ENCODE measurements around the gene FRMPD4. TPM values are rescaled to one million over a fixed set of nuclear protein-coding genes. Genes with fewer than 3 reads are reported as not detected.

The FRMPD4 gene
- total and polyA plus RNA-seq, 2 donors (not counting 3 experiments of a cell fraction or from before 2014, with no cell fraction given): not detected

DNA sequence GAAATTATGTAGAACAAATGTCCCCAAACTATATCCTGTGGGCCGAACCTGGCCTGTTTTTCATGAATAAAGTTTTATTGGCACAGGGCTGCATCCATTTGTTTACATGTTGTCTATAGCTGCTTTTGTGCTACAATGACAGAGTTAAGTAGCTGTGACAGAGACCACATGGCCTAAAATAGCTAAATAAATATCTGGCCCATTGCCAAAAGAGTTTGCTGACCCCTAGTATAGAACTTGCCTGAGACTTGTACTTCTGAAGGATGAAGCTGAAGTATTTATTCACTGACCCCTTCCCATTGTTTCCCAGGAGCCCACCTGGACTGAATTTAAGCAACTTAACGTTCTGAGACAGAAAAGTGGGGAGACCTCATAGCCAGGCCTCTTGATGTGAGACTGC is 325.6 kb downstream of the FRMPD4 start:
- Histone ChIP-seq H3K4me3 (replicated peaks in 1 of 3; ENCODE audit: insufficient read depth in 1 of 3, low read depth in 1 of 3, low read length in 3 of 3) (no peak overlapping the region), H3K9ac (replicated peaks; ENCODE audit: extremely low read depth, insufficient read depth, low read length) (no peak overlapping the region), H3K9me1 (replicated peaks; ENCODE audit: control insufficient read depth, extremely low read depth, insufficient read depth, low read length) (no peaks in the 10 kb centered on the region), H3K27me3 (ENCODE audit: control insufficient read depth in 2 of 2, insufficient read depth in 2 of 2, low read length in 2 of 2) (no peaks in the 10 kb centered on the region), H3K79me2 (ENCODE audit: control insufficient read depth, insufficient read depth, low read length) (no peaks in the 10 kb centered on the region), H4K20me1 (replicated peaks; ENCODE audit: control insufficient read depth, extremely low read depth, insufficient read depth, low read length) (no peaks in the 10 kb centered on the region), H3K27ac (ENCODE audit: insufficient read depth, low read depth, low read length) (no peak overlapping the region), H3K9me3 (replicated peaks; ENCODE audit: control insufficient read depth, insufficient read depth, low read length) (no peaks in the 10 kb centered on the region), H3K4me1 (ENCODE audit: control insufficient read depth, extremely low read depth, insufficient read depth, low read length) (no peaks in the 10 kb centered on the region), H3K36me3 (ENCODE audit: control insufficient read depth in 2 of 2, extremely low read depth in 1 of 2, insufficient read depth in 2 of 2, low read length in 2 of 2) (no peaks in the 10 kb centered on the region), H3K4me2 (ENCODE audit: insufficient read depth, low read length) (no peak overlapping the region), H2AFZ (ENCODE audit: low read depth, low read length) (no peak overlapping the region)
- DNase-seq (ENCODE audit: low read depth, low spot score) (no peak), FAIRE-seq (no peak)
- no TSS peak for BruUV-seq (replicated peaks)
- dilution Hi-C loops (cut with MboI; ENCODE audit: extremely low pct_ligation_motif_present, low sequenced_read_pairs) (no loop called here), intact Hi-C loops (cut with micrococcal nuclease) (no loop called here)
- CTCF ChIA-PET: no interaction called here
- POLR2A ChIA-PET: no interaction called here
- TF ChIP-seq, protein P1, sequence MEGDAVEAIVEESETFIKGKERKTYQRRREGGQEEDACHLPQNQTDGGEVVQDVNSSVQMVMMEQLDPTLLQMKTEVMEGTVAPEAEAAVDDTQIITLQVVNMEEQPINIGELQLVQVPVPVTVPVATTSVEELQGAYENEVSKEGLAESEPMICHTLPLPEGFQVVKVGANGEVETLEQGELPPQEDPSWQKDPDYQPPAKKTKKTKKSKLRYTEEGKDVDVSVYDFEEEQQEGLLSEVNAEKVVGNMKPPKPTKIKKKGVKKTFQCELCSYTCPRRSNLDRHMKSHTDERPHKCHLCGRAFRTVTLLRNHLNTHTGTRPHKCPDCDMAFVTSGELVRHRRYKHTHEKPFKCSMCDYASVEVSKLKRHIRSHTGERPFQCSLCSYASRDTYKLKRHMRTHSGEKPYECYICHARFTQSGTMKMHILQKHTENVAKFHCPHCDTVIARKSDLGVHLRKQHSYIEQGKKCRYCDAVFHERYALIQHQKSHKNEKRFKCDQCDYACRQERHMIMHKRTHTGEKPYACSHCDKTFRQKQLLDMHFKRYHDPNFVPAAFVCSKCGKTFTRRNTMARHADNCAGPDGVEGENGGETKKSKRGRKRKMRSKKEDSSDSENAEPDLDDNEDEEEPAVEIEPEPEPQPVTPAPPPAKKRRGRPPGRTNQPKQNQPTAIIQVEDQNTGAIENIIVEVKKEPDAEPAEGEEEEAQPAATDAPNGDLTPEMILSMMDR (IDR thresholded peaks at IDR 0.05; ENCODE audit: extremely low read depth in 1 of 2, insufficient read depth in 1 of 2, low read depth in 1 of 2, low read length in 2 of 2): no peak
- no peak for TF ChIP-seq GATA2 (IDR thresholded peaks at IDR 0.05; ENCODE audit: insufficient read depth, insufficient read length, low read depth, low read length)
- no peak for TF ChIP-seq FOS (IDR thresholded peaks at IDR 0.05; ENCODE audit: borderline replicate concordance, insufficient read depth, low read length)
- TF ChIP-seq, protein P2, sequence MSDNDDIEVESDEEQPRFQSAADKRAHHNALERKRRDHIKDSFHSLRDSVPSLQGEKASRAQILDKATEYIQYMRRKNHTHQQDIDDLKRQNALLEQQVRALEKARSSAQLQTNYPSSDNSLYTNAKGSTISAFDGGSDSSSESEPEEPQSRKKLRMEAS (IDR thresholded peaks at IDR 0.05; ENCODE audit: insufficient read depth, insufficient read length): no peak
- no peak for TF ChIP-seq JUN (IDR thresholded peaks at IDR 0.05; ENCODE audit: borderline replicate concordance, insufficient read depth, insufficient read length, low read depth)
- TF ChIP-seq POLR2A (IDR thresholded peaks at IDR 0.05; ENCODE audit: low read depth, low read length): no peak
- TF ChIP-seq MYC (IDR thresholded peaks at IDR 0.05; ENCODE audit: low read depth, low read length): no peak
- no peak for TF ChIP-seq EZH2 (IDR thresholded peaks at IDR 0.05; ENCODE audit: borderline replicate concordance, low read depth, low read length, severe bottlenecking)
- no peak for TF ChIP-seq POLR2AphosphoS5 (IDR thresholded peaks at IDR 0.05; ENCODE audit: insufficient read depth, low read depth, low read length)
